Measurements from ENCODE around the gene FERMT3. TPM values are rescaled to one million over a fixed set of nuclear protein-coding genes. Genes with fewer than 3 reads are reported as not detected.
"Not testable (repeated sequence)": the region's sequence is repeated elsewhere in the genome, so short reads cannot be mapped to it uniquely, and the experiment has no call there.

Gene FERMT3
- polyA plus RNA-seq (ENCODE audit: insufficient read length in 3 of 3): 1 to 10 TPM; 4.3 to 6.8 (median 5.6) TPM

- no peak for DNase-seq (ENCODE audit: low read depth in 3 of 3, low spot score in 2 of 3)
Observed at GRCh38 chr11:64206457-64207255, at the start of gene FERMT3. FERMT3 (plus strand) TSS chr11:64206721; CDS start chr11:64207365, 644 bp downstream.

DNA sequence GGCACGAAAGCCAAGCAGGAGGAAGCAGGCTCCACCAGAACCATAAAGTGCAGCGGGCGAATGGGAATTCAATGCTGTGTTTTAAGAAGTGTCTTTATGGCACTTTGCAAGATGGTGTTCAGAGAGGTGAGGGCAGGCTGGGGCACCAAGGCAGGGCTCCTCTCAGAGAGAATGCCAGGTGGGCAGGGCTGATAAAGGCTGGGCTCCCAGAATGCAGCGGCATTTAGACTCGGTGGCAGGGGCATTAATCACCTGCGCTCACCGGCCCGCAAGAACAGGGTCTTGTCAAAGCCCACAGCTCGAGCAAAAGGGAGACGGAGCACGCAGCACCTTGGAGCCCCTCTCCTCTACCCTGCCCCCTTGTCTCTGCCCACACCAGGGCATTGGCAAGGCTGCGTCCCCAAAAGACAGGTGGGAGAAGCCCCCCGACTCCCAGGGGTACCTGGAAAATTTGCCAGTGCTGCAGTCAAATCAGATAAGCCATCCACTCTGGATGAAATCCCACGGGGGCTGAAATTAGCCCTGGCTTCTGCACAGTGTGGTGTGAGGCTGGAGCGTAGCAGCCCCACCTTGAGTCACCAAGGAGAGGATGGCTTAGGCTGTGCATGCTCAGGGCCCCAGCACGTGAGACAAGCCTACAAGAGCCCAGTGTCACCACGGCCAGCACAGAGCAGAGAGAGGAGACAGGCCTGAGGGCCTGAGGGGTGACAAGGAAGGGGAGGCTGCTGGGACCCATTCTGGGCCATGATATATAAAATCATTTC, 48.7 kb upstream of the FERMT3 start:
- DNase-seq (ENCODE audit: low read depth in 3 of 3, low spot score in 2 of 3): no peak

- DNase-seq (ENCODE audit: low read depth in 3 of 3, low spot score in 2 of 3): no peak
Observed at GRCh38 chr11:64161037-64161436, 45.5 kb upstream of the FERMT3 start.

DNA sequence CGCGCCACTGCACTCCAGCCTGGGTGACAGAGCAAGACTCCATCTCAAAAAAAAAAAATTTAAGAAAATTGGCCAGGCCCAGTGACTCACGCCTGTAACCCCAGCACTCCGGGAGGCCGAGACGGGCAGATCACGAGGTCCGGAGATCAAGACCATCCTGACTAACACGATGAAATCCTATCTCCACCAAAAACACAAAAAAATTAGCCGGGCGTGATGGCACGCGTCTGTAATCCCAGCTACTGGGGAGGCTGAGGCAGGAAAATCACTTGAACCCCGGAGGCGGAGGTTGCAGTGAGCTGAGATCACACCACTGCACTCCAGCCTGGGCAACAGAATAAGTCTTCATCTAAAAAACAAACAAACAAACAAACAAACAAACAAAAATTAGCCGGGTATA, 43.8 kb upstream of the FERMT3 start:
- not testable (repeated sequence) for DNase-seq (ENCODE audit: low read depth in 3 of 3, low spot score in 2 of 3)

- DNase-seq (ENCODE audit: low read depth in 3 of 3, low spot score in 2 of 3): no peak
Observed at GRCh38 chr11:64163951-64164350, 42.6 kb upstream of the FERMT3 start.

- DNase-seq (ENCODE audit: low read depth in 3 of 3, low spot score in 2 of 3): no peak
Observed at GRCh38 chr11:64164392-64165312, 41.9 kb upstream of the FERMT3 start.

GRCh38 chr11:64165481-64165841, 41.1 kb upstream of the FERMT3 start:
- no peak for DNase-seq (ENCODE audit: low read depth in 3 of 3, low spot score in 2 of 3)

GRCh38 chr11:64165842-64166635, 40.5 kb upstream of the FERMT3 start, which contains the start of gene MACROD1:
MACROD1 (minus strand) TSS chr11:64166113; CDS start chr11:64165994, 119 bp downstream.
- no peak for DNase-seq (ENCODE audit: low read depth in 3 of 3, low spot score in 2 of 3)

- DNase-seq (ENCODE audit: low read depth in 3 of 3, low spot score in 2 of 3): no peak
Observed at GRCh38 chr11:64170419-64170818, 36.1 kb upstream of the FERMT3 start.

GRCh38 chr11:64173616-64174355, 32.7 kb upstream of the FERMT3 start:
- no peak for DNase-seq (ENCODE audit: low read depth in 3 of 3, low spot score in 2 of 3)

DNA sequence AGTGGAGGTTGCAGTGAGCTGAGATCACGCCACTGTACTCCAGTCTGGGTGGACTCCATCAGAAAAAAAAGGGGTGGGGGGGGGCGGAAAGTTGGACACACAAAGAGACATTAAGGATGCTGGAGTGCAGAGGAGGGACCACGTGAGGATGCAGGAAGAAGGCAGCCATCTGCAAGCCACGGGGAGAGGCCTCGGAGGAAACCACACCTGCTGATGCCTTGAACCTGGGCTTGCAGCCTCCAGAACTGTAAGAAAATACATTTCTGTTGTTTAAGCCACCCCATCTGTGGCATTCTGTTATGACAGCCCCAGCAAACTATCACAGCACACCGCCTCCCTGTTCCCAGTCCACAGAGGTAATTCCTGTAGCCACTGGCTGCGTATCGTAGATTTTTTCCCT, 29.8 kb upstream of the FERMT3 start:
- no peak for DNase-seq (ENCODE audit: low read depth in 3 of 3, low spot score in 2 of 3)

DNA sequence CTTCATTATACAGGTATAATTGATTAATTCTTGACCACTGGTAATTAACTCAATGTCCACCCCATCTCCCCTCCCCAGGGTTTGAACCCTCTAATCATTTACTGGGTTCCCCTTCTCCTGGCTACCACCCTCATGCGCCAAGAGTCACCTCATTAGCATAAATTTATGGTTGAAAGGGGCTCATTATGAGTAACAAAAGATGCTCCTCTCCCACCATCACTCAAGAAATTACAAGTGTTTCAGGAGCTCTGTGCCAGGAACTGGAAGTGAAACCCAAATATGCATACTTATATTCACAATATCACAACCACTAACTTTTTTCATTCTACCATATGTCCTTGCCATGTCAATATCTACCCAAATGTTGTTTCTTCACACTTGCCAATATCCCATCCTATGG, 28.3 kb upstream of the FERMT3 start:
- DNase-seq (ENCODE audit: low read depth in 3 of 3, low spot score in 2 of 3): no peak

- no peak for DNase-seq (ENCODE audit: low read depth in 3 of 3, low spot score in 2 of 3)
Observed at GRCh38 chr11:64178951-64179639, 27.4 kb upstream of the FERMT3 start.

- DNase-seq (ENCODE audit: low read depth in 3 of 3, low spot score in 2 of 3): no peak
Observed at GRCh38 chr11:64180891-64181290, 25.6 kb upstream of the FERMT3 start.

DNA sequence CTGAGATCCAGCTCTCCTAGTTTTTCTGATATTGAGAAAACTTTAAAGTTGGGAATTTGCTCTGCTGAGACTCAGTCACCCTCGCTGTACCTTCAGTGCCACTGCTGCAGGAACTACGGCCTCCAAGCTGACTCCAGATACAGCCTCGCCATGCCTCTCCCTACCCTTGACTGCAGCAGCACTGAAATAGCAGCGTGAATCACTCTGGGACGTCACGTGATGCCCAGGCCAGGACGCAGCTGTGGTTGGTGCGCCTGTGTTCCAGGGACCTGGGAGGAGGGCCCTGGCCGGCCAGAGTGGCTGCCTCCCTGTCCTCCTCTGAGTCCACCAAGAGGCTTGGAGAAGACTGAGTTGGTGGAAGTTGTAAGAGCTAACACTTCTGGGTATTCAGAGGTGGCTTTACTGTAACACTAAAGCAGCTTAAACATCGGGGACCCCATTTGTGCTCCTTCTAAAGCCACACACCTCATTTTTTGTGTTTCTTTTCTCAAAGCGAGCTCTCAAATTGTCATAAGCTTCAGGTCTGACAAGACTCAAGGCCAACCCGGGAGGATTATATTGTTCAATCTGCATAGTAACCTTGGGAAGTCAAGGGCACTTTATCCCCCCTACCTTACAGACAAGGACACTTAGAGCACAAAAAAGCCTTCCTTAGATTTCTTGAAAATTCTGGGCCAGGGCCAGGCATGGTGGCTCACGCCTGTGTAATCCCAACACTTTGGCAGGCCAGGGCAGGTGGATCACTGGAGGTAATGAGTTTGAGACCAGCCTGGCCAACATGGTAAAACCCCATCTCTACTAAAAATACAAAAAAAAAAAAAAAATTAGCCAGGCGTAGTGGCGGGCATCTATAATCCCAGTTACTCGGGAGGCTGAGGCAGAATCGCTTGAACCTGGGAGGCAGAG, 24.8 kb upstream of the FERMT3 start:
- peak in 2 of 3 donors; percentile 60 to 67 for DNase-seq (ENCODE audit: low read depth in 3 of 3, low spot score in 2 of 3)

- no peak for DNase-seq (ENCODE audit: low read depth in 3 of 3, low spot score in 2 of 3)
Observed at GRCh38 chr11:64183890-64184289, 22.6 kb upstream of the FERMT3 start.

DNA sequence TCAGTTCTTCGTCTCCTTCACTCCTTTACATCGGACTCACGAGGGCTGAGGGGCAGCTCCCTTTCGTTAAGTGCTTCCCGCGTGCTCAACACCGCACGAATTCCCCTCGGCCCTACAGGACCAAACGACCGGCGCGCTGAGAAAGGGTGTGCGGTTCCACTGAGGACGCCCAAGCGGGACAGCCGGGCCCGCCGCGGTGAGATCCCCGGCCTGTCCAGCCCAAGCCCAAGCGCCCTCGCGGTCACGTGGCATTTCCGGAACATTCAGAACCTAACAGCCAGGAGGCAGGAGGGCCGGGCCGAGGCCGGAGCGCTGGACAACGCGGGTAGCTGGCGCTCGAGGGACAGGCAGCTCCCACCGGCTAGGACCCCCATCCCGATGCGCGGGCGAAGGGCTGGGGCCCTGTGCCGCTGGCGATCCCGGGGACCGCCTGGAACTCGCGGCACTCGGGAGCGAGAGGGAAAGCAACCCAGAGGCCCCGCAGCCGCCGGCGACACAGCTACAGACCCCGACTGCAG, 21.3 kb upstream of the FERMT3 start:
- peak; percentile 53 to 68 (median 58) for DNase-seq (ENCODE audit: low read depth in 3 of 3, low spot score in 2 of 3)
